HL-60/S4 (cell line): ENCODE results near the gene ATP6V0D1.

Source experiments
- in situ Hi-C: fragments of 300-500 bp; cut with MboI; formaldehyde crosslinking; loops from 2 replicates; pipeline ENCODE4 v1.14.3; 2022; ENCODE audit warnings: low sequenced_read_pairs

ATP6V0D1 gene

GRCh38 chr16:67395458-67396158, 85.3 kb downstream of the ATP6V0D1 start:
- in situ Hi-C loops, result no loop called here

- in situ Hi-C loops, result no loop called here
These were observed 85.9 kb downstream of the ATP6V0D1 start for GRCh38 chr16:67395105-67395457.

GRCh38 chr16:67394155-67395104, 86.5 kb downstream of the ATP6V0D1 start:
- in situ Hi-C loops, result no loop called here

GRCh38 chr16:67393788-67394154, 87.2 kb downstream of the ATP6V0D1 start:
- in situ Hi-C loops, result no loop called here

DNA sequence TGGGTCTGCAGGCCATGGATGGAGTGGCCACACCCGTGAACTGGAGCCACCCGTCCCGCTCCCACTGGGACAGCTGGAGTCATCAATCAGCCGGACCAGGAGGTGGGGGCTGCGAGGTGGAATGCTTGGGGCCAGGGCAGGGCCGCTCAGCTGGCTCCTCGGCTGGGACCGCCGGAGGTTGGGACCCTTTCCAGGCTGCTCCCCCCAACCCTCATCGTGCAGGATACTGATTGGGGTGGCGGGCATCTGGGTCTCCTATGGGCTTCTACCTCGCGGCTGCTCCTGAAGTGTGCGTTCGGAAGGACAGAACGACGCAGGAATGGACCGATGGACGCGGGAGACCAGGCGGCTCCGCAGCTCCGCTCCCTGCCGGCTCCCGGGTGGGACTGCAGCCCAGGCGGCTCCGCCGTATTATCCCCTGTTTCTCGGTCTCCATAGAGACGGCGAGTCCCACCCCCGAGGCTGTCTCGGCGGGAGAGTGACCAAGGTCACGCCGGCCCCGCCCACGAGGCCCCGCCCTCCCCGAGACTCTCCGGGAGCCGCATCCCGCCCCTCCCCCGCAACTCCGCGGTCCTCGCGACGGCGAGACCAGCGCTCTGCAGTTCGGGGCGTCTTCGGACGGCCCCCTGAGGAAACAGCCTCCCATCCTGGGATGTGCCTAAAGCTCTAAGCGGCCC, 87.7 kb downstream of the ATP6V0D1 start, which contains the start of gene TPPP3:
TPPP3 (minus strand) TSS at position 388 of the 677 bp plus-strand sequence. CDS start 2,387 bp downstream, outside the sequence.
- in situ Hi-C loops, result no loop called here

GRCh38 chr16:67392301-67393059, 88.5 kb downstream of the ATP6V0D1 start:
- in situ Hi-C loops, result no loop called here

DNA sequence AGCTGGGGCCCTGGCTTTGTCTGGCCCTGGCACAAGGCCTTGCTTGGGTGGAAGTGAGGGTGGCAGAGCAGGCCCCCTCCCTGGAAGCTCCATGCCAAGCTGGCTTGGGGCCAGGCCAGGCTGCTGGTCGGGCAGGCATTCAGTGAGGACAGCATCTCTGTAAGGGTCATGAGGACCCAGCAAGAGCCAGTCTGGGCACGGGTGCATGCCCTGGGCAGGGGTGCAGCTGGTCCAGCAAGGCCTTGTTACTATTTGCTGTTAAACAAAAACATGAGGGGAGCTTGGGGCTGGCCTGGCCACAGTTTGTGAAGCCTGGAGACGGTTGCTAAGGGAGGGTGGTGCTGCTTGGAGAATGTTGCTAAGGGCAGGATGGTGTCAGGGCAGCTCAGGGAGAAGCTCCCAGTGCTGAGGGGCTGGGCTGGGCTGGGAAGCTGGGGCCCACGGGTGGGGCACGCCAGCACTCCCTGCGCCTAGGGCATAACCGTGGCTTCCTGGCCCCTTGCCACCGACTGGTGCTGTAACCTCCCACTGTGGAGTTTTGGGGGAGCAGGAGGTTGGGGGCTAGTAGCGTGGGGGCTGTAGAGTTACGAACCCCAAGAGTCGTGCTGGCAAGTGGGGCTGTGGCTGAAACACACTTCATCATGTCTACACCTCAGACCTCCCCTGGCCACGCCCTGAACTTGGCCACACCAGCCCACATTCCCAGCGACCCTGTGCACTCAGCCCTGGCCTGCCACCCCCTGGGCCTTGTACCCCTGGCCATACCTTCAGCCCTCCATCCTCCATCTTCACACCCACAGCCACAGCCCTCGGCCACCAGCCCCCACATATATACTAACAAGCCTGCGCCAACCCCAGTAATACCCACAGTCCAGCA, 89.3 kb downstream of the ATP6V0D1 start:
- in situ Hi-C loops, result no loop called here

DNA sequence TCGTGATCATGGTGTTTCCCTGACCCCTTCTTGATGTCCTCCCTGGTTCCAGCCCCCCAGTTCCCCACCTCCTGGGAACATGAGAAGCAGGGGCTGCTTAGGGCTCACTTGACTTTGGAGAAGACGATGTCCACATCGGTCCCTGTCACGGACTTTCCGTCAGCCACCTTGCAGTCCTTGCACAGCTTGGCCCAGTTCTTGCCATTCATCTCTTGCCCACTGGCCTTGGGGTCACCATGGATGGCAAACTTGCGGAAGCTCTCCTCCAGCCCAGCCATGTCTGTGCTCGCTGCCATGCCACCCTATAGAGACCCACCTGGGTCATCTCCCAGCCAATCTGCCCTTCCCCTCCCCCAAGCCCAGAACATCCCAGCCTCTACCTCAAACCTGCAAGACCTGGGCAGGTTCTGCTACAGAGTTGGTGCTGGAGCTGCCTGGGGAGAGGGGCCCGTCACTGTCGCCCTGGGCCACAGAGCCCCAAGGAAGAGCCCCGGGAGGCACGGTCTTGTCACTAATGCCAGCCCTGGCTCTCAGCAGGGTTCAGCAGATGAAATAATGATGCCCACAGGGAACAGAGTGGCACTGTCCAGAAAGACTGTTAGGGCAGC, 90.0 kb downstream of the ATP6V0D1 start:
- in situ Hi-C loops, result no loop called here

DNA sequence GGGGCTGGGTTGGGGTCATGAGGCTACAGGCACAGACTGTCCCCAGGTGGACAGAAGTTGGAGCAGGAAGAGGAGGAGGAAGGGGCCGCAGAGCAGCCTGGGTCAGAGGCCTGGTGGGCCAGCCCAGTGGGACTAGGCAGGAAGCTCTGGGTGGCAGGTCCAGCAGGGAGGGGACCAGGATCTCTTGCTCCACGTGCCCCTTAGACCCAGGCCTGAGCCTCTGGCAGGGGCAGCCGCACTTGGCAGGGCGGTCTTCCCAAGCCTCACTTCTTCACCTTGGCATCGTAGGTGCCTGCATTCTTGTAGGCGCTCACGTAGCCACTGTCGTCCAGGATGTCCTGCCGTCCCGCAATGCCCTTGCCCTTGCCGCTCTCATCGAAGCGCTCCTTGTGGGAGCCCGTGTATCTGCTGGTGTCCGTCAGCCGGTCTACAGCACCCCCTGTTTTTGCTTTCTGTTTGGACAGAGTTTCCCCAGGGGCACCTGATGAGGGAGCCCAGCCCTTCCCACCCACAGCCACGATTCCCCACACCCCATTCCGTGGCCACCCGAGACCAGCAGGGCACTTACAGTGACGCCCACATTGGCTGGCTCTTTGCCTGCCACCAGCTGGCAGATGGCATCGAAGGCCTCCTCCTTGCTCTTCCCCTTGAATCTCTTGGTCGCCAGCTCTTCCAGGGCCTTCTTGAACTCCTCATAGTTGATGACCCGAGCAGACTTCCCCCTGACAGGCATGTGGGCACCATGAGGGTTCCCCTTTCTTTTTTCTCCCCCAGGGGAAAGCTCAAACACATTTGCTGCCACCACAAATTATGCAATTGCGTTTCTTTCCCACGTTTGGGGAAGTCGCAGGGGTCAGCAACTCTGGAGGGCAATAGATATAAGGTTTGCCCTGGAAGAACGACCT, 90.8 kb downstream of the ATP6V0D1 start:
- in situ Hi-C loops, result no loop called here

DNA sequence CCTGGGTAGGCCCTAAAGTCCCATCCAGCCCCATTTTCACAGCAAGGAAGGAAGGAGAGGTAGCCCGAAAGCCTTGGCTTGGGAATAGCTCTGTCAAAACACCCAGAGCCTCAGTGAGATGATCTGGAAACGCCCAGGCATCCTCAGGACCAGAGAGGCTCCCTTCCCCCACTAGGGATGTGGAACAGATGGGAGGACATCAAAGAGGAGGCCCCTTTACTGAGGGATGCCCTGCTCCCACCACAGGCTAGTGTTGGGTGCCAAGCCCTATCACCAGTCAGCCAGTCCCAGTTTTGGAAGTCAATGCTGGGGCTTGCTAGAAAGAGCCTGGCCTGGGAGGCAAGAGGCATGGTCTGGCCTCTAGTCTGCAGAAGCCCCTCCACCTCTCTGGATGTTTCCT, 92.4 kb downstream of the ATP6V0D1 start:
- in situ Hi-C loops, result no loop called here

GRCh38 chr16:67388191-67388590, 92.8 kb downstream of the ATP6V0D1 start:
- in situ Hi-C loops, result no loop called here
